ENCODE data around the gene TAF1A.
"Not testable (repeated sequence)": the region's sequence is repeated elsewhere in the genome, so short reads cannot be mapped to it uniquely, and the experiment has no call there.

TAF1A gene

DNA sequence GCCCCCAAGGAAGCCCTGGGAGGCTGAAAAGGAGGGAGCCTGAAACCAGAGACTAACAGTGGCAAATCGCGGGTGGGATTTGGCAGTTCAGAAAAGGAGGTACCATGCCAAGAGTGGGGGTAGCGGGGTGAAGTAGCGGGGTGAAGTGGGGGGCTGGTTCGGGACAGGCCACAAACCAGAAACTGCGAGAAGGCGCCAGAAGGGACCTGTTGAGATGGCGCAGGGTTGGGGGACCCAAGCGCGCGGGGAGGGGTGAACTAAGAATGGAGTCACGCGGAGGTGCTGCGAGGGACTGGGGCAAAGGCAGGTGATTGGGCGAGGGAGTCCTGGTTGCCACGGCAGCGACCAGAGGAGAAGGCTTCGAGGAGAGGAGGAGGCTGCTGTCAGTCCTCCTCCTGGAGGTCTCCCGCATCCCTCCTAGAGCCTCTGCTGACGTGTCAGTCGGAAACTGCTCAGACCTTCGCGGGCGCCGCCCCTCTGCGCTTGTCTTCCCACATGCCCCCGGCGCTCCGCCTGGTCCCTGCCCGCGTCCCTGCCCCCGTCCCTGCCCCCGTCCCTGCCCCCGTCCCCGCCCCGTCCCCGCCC lies 27.7 kb upstream of the TAF1A start:
- H3K4me3 ChIP-seq (ENCODE audit: low read depth, low read length), result peak overlapping the region; percentile 64
- TF ChIP-seq, protein P1, sequence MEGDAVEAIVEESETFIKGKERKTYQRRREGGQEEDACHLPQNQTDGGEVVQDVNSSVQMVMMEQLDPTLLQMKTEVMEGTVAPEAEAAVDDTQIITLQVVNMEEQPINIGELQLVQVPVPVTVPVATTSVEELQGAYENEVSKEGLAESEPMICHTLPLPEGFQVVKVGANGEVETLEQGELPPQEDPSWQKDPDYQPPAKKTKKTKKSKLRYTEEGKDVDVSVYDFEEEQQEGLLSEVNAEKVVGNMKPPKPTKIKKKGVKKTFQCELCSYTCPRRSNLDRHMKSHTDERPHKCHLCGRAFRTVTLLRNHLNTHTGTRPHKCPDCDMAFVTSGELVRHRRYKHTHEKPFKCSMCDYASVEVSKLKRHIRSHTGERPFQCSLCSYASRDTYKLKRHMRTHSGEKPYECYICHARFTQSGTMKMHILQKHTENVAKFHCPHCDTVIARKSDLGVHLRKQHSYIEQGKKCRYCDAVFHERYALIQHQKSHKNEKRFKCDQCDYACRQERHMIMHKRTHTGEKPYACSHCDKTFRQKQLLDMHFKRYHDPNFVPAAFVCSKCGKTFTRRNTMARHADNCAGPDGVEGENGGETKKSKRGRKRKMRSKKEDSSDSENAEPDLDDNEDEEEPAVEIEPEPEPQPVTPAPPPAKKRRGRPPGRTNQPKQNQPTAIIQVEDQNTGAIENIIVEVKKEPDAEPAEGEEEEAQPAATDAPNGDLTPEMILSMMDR (conservative IDR thresholded peaks at IDR 0.05; ENCODE audit: low read depth, low read length), result no peak
- peak; percentile 100 for DNase-seq (ENCODE audit: low read depth)

- no peak overlapping the region for H3K4me3 ChIP-seq (ENCODE audit: low read depth, low read length)
- TF ChIP-seq, protein P1 (conservative IDR thresholded peaks at IDR 0.05; ENCODE audit: low read depth, low read length), result no peak
- peak; percentile 88 for DNase-seq (ENCODE audit: low read depth)
These were observed 26.8 kb upstream of the TAF1A start for GRCh38 chr1:222616525-222616924.

GRCh38 chr1:222613627-222614026 lies 23.9 kb upstream of the TAF1A start:
- DNase-seq (ENCODE audit: low read depth), result no peak
- no peak overlapping the region for H3K4me3 ChIP-seq (ENCODE audit: low read depth, low read length)
- TF ChIP-seq, protein P1 (conservative IDR thresholded peaks at IDR 0.05; ENCODE audit: low read depth, low read length), result no peak

DNA sequence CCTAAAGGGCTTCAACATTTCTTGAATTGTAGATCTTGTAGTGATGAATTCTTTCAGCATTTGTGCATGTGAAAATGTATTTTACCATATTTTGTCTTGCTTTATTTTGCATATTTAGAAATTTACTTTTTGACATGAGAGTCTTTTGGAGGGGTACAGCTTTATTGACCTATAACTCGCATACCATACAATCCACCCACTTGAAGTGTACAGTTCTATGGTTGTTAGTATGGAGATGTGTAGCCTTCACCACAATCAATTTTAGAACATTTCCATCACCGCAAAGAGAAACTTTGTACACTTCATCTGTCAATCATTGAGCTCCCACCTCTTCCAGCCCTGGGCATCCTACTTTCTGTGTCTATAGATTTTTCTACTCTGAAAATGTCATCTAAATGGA lies 21.0 kb upstream of the TAF1A start:
- DNase-seq (ENCODE audit: low read depth), result no peak

GRCh38 chr1:222609111-222609510 lies 19.4 kb upstream of the TAF1A start:
- DNase-seq (ENCODE audit: low read depth); H3K4me3 ChIP-seq (ENCODE audit: low read depth, low read length): not testable (repeated sequence)

More for the DNA sequence above, 21.0 kb upstream of the TAF1A start:
- H3K4me3 ChIP-seq (ENCODE audit: low read depth, low read length), result no peak overlapping the region
- TF ChIP-seq, protein P1 (conservative IDR thresholded peaks at IDR 0.05; ENCODE audit: low read depth, low read length), result no peak

DNA sequence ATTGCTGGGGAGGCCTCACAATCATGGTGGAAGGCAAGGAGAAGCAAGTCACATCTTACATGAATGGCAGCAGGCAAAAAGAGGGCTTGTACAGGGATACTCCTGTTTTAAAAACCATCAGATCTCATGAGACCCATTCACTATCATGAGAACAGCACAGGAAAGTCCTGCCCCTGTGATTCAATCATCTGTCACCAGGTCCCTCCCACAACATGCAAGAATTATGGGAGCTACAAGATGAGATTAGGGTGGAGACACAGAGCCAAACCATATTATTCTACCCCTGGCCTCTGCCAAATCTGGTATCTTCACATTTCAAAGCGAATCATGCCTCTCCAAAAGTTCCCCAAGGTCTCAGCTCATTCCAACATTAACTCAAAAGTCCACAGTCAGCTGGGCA lies 17.0 kb upstream of the TAF1A start:
- H3K4me3 ChIP-seq (ENCODE audit: low read depth, low read length), result no peak overlapping the region
- TF ChIP-seq, protein P1 (conservative IDR thresholded peaks at IDR 0.05; ENCODE audit: low read depth, low read length), result no peak
- DNase-seq (ENCODE audit: low read depth), result no peak

- TF ChIP-seq, protein P1 (conservative IDR thresholded peaks at IDR 0.05; ENCODE audit: low read depth, low read length), result no peak
- peak overlapping the region; percentile 30 for H3K4me3 ChIP-seq (ENCODE audit: low read depth, low read length)
- no peak for DNase-seq (ENCODE audit: low read depth)
These were observed 11.5 kb upstream of the TAF1A start for GRCh38 chr1:222601257-222601656.

All from choroid plexus epithelial cell (primary cell).